Endothelial cell of umbilical vein (primary cell): ENCODE measurements around the gene COMMD8.

Experiments used
- EZH2 ChIP-seq: IDR thresholded peaks from 2 replicates; pipeline ENCODE4 v1.6.1; 2012; ENCODE audit warnings: borderline replicate concordance, low read depth, mild to moderate bottlenecking, moderate library complexity, low read length, inconsistent platforms; ENCODE audit not compliant: severe bottlenecking
- FOS ChIP-seq: IDR thresholded peaks from 2 replicates; pipeline ENCODE4 v1.6.1; 2011; ENCODE audit warnings: mild to moderate bottlenecking, low read length, moderate library complexity, borderline replicate concordance; ENCODE audit not compliant: insufficient read depth

DNA sequence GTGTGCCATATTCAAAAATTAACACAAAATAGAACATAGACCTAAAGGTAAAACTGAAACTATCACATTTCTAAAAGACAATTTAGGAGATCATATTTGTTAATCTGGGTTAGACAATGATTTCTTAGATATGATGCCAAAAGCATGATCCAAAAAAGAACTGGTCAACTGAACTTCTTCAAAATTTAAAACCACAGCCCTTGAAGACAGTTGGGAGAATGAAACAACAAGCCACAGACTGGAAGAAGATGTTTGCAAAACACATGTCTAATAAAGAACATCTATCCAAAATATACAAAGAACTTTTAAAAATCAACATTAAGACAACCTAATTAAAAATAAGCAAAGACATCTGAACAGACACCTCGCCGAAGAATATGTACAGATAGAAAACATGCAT is 19.5 kb downstream of the COMMD8 start:
- TF ChIP-seq EZH2 = no peak
- TF ChIP-seq FOS = no peak
